Gastrocnemius medialis (tissue), 4 donors: ENCODE measurements around the gene SP4.

ENCODE experiments used
- POLR2A ChIP-seq, 2 donors: fragments of 450-650 bp; IDR thresholded peaks; one replicate each; pipeline ENCODE4 v1.6.1; 2017; ENCODE audit warnings: antibody characterized with exemption in 2 of 2, mild to moderate bottlenecking in 2 of 2, moderate library complexity in 2 of 2
- TF ChIP-seq, protein P1 (sequence below), 5 experiments: fragments of 450-650 bp in 3 of 5; fragments of 200-600 bp in 2 of 5; sonication (generic) in 2 of 5; IDR thresholded peaks in 4 of 5; conservative IDR thresholded peaks in 1 of 5; 1 replicate in 4 of 5; 2 replicates in 1 of 5; pipeline ENCODE4 v1.5.1; 2016 to 2019; ENCODE audit warnings: antibody characterized with exemption in 5 of 5, mild to moderate bottlenecking in 3 of 5, moderate library complexity in 3 of 5

DNA sequence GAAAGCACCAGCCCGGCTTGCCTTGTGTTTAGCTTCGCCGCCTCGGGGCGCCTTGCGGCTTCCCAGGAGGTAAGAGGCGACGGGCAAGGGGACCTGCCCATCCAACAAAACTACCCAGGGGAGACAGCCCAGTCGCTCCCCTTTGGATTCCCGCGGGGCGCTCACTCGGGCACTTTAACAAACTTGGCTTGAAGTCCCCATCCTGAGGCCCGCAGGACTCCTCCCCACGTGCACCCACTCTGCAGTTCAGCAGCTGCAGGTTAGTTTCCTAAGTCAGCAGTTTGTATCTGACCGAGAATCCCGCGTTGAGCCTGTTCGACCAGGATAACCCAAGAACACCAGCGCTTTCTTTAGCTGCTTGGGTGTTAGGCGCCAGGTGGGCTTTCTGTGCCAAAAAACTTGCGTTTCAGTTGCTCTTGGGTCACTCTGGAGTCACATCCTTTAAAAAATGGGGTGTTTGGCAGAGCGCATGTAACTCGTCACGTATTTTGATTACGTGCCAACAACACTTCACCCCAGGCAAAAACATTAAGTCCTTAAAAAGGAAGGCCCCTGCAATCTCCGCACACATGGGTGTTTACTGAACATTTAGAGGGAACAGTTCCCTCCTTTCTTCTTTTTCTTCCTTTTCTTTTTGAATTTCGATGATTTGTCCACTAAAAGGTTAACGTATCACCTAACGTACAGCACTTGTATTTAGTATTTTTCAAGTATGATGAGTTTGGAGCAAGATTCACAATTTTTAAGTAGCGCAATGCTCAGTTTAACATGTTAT, 115.8 kb downstream of the SP4 start:
- TF ChIP-seq, protein P1, sequence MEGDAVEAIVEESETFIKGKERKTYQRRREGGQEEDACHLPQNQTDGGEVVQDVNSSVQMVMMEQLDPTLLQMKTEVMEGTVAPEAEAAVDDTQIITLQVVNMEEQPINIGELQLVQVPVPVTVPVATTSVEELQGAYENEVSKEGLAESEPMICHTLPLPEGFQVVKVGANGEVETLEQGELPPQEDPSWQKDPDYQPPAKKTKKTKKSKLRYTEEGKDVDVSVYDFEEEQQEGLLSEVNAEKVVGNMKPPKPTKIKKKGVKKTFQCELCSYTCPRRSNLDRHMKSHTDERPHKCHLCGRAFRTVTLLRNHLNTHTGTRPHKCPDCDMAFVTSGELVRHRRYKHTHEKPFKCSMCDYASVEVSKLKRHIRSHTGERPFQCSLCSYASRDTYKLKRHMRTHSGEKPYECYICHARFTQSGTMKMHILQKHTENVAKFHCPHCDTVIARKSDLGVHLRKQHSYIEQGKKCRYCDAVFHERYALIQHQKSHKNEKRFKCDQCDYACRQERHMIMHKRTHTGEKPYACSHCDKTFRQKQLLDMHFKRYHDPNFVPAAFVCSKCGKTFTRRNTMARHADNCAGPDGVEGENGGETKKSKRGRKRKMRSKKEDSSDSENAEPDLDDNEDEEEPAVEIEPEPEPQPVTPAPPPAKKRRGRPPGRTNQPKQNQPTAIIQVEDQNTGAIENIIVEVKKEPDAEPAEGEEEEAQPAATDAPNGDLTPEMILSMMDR (IDR thresholded peaks at IDR 0.05 in 4 of 5, conservative IDR thresholded peaks at IDR 0.05 in 1 of 5), result no peak
- no peak for TF ChIP-seq POLR2A (IDR thresholded peaks at IDR 0.05)
